ENCODE results near the gene AHSG. TPM values are rescaled to one million over a fixed set of nuclear protein-coding genes. Genes with fewer than 3 reads are reported as not detected.
"Not testable (repeated sequence)": the region's sequence is repeated elsewhere in the genome, so short reads cannot be mapped to it uniquely, and the experiment has no call there.

AHSG gene
- polyA plus RNA-seq, 1 experiment, result not detected

DNA sequence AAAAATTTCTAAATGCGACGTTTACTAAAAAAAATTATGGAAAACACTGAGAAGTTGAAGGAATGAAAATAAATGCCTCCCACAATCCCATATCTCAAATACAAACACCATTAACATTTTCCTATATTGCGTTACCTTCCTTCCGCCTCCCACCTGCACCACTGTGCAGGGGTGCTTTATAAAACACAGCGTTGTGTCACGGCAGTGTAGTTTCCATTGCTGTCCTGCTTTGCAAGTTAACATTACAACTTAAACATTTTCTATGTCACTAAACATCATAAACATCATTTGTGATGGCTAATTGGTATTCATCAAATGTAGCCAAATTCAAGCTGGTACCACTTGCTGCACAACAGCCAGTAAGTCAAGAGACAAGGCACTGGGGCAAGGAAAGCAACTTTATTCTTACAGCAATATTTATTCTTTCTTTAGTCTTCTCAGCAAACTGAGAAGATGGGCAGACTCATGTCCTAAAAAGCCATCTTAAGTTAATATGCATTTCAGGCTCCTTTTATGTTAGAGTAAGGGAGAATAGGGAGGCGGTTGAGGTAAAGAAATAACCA lies 15.1 kb downstream of the AHSG start:
- no peak for DNase-seq (ENCODE audit: low read depth)
- Histone ChIP-seq H3K36me3 (ENCODE audit: control insufficient read depth, insufficient read depth, low read length) (no peaks in the 10 kb centered on the region), H3K4me3 (ENCODE audit: low read depth, low read length) (no peak overlapping the region), H3K27me3 (ENCODE audit: control insufficient read depth, insufficient read depth, low read length) (peaks cover 2% of the 10 kb centered on the region; the same call in 1 of the 2 replicates)
- TF ChIP-seq, protein P1, sequence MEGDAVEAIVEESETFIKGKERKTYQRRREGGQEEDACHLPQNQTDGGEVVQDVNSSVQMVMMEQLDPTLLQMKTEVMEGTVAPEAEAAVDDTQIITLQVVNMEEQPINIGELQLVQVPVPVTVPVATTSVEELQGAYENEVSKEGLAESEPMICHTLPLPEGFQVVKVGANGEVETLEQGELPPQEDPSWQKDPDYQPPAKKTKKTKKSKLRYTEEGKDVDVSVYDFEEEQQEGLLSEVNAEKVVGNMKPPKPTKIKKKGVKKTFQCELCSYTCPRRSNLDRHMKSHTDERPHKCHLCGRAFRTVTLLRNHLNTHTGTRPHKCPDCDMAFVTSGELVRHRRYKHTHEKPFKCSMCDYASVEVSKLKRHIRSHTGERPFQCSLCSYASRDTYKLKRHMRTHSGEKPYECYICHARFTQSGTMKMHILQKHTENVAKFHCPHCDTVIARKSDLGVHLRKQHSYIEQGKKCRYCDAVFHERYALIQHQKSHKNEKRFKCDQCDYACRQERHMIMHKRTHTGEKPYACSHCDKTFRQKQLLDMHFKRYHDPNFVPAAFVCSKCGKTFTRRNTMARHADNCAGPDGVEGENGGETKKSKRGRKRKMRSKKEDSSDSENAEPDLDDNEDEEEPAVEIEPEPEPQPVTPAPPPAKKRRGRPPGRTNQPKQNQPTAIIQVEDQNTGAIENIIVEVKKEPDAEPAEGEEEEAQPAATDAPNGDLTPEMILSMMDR (IDR thresholded peaks at IDR 0.05; ENCODE audit: insufficient read depth, low read depth, low read length), result no peak
- CTCF ChIA-PET, result interaction anchor here (1.0 kb wide), 1 partner anchor 11 kb away, joined by 3 read pairs; no protein-coding TSS in a partner anchor
- POLR2A ChIA-PET, result no interaction called here

DNA sequence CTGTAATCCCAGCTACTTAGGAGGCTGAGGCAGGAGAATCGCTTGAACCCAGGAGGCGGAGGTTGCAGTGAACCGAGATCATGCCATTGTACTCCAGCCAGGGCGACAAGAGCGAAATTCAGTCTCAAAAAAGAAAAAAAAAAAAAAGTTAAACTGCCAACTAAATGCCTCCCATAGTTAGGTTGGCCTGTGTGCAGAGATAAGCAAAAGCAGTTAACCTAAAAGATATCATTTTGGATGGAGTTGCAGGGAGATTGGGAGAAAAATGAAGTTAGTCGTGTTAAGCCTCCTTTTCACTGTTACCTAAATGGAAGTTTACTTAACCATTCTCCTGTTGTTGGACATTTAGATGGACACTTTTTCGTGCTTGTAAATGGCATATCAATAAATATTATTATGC lies 15.9 kb downstream of the AHSG start:
- no peak overlapping the region for H3K4me3 ChIP-seq (ENCODE audit: low read depth, low read length)
- peaks cover 2% of the 10 kb centered on the region; the same call in 1 of the 2 replicates for H3K27me3 ChIP-seq (ENCODE audit: control insufficient read depth, insufficient read depth, low read length)
- DNase-seq (ENCODE audit: low read depth), result no peak
- ChIA-PET POLR2A (no interaction called here), CTCF (interaction anchor here (2.0 kb wide), 1 partner anchor 14 kb away, joined by 8 read pairs; no protein-coding TSS in a partner anchor)
- TF ChIP-seq, protein P1 (IDR thresholded peaks at IDR 0.05; ENCODE audit: insufficient read depth, low read depth, low read length), result no peak
- H3K36me3 ChIP-seq (ENCODE audit: control insufficient read depth, insufficient read depth, low read length), result no peaks in the 10 kb centered on the region

DNA sequence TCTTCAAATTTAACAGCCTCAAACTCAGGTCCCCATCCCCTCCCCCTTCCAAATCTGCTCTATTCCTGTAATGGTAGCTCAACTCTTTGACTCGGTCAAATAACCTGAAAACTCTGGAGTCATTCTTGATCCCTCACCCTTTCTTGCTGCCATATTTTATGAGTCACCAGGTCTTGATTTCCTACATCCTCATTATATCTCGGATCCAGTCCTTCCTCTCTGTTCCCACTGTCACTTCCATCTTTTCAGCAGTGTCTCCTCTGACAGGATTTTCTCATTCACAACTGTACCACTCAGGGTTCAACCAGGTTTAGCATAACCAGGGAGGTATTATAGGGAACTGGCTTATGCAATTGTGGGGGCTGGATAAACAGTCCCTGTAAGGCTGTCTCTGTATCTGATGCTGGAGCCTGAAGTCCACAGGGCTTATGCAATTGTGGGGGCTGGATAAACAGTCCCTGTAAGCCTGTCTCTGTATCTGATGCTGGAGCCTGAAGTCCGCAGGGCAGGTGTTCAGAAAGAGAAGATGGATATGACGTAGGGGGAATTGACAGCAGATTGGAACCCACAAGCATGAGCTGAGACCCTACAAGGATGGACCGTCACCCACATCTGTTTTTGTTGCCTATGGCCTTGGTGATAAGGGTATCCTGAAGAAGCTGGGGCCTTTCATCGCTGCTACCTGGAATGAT lies 18.2 kb downstream of the AHSG start:
- POLR2A ChIA-PET, result no interaction called here
- peaks cover 3% of the 10 kb centered on the region; the same call in 1 of the 2 replicates for H3K27me3 ChIP-seq (ENCODE audit: control insufficient read depth, insufficient read depth, low read length)
- no peaks in the 10 kb centered on the region for H3K36me3 ChIP-seq (ENCODE audit: control insufficient read depth, insufficient read depth, low read length)
- no peak overlapping the region for H3K4me3 ChIP-seq (ENCODE audit: low read depth, low read length)
- CTCF ChIA-PET, result interaction anchor here (0.9 to 2.0 kb wide), 3 partner anchors 12 to 16 kb away, joined by 3 to 8 read pairs (median 6); no protein-coding TSS in a partner anchor
- TF ChIP-seq, protein P1 (IDR thresholded peaks at IDR 0.05; ENCODE audit: insufficient read depth, low read depth, low read length), result no peak
- no peak for DNase-seq (ENCODE audit: low read depth)

DNA sequence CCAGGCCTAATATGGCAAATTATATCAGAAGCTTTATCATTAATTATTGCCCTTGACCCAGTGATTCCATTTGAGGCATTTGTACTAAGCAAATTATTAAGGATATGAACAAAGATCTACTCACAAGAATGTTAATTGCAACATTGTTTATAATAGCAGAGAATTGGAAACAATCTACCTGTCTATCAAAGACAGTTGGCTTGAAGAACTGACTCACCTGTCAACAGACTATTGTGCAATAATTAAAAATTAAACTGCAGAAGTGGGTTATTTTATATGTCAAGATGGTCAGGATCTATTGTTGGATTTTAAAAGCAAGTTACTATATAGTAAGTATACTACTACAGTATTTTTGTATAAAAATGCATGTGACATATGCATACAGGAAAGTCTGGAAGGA lies 20.6 kb downstream of the AHSG start:
- Histone ChIP-seq H3K4me3 (ENCODE audit: low read depth, low read length) (no peak overlapping the region), H3K36me3 (ENCODE audit: control insufficient read depth, insufficient read depth, low read length) (no peaks in the 10 kb centered on the region), H3K27me3 (ENCODE audit: control insufficient read depth, insufficient read depth, low read length) (peaks cover 5% of the 10 kb centered on the region)
- DNase-seq (ENCODE audit: low read depth), result no peak
- CTCF ChIA-PET, result interaction anchor here (0.9 to 2.4 kb wide), 2 partner anchors 17 to 189 kb away, joined by 3 to 9 read pairs; no protein-coding TSS in a partner anchor
- POLR2A ChIA-PET, result no interaction called here
- TF ChIP-seq, protein P1 (IDR thresholded peaks at IDR 0.05; ENCODE audit: insufficient read depth, low read depth, low read length), result no peak

DNA sequence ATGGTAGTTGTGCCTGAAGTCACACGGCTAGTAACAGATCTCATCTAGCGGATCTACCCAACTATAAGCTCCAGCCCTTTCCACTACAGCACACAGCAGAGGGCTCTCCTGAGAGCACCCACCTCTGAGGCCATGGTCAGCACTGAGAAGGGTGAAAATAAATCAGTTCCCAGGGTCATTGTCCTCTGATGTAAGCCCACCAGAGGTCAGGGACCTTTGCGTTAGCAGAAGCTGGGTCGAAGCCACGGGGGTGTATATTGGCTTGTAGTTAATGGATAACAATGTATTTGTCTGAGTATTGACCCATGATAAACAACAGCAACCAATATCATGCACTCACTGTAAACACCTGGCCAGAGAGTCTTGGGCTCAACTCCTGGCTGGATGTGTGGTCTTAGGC lies 21.3 kb downstream of the AHSG start:
- H3K4me3 ChIP-seq (ENCODE audit: low read depth, low read length); POLR2A ChIA-PET; H3K27me3 ChIP-seq (ENCODE audit: control insufficient read depth, insufficient read depth, low read length); H3K36me3 ChIP-seq (ENCODE audit: control insufficient read depth, insufficient read depth, low read length); DNase-seq (ENCODE audit: low read depth): not testable (repeated sequence)
- CTCF ChIA-PET, result interaction anchor here (1.0 to 2.4 kb wide), 2 partner anchors 17 to 19 kb away, joined by 4 to 9 read pairs; no protein-coding TSS in a partner anchor
